Adrenal gland (tissue), 12 donors: ENCODE results near the gene BNC2. TPM values are rescaled to one million over a fixed set of nuclear protein-coding genes. Genes with fewer than 3 reads are reported as not detected.

Experiments used
- DNase-seq, 7 donors: peaks; one replicate each; pipeline ENCODE4 v3.0.0-alpha.2; 2019 to 2020
- H3K27ac ChIP-seq, 5 donors: fragments of 200-600 bp; sonication (generic) in 4 of 5; 1 replicate in 3 of 5; 2 replicates in 2 of 5; pipeline versions ENCODE4 v1.5.1 to v1.8.0; 2016 to 2020; ENCODE audit warnings: mild to moderate bottlenecking in 1 of 5
- H3K27me3 ChIP-seq: fragments of 200-600 bp; 2 replicates; pipeline ENCODE4 v1.8.0; 2021
- H3K36me3 ChIP-seq, 2 donors: fragments of 200-600 bp; replicated peaks in 1 of 2; 1 replicate in 1 of 2; 2 replicates in 1 of 2; pipeline versions ENCODE4 v1.5.1 to v1.8.0; 2018 to 2022
- H3K4me1 ChIP-seq, 2 donors: fragments of 200-600 bp; replicated peaks in 1 of 2; 1 replicate in 1 of 2; 2 replicates in 1 of 2; pipeline versions ENCODE4 v1.5.1 to v1.8.0; 2018 to 2021
- H3K4me3 ChIP-seq, 4 donors: fragments of 200-600 bp; sonication (generic) in 3 of 4; one replicate each; pipeline ENCODE4 v1.5.1; 2016 to 2018
- H3K9me3 ChIP-seq, 3 donors: fragments of 200-600 bp; sonication (generic) in 1 of 3; replicated peaks in 1 of 3; 1 replicate in 2 of 3; 2 replicates in 1 of 3; pipeline versions ENCODE4 v1.5.1 to v1.8.0; 2016 to 2021
- CTCF ChIP-seq, 6 experiments: fragments of 450-650 bp in 4 of 6; fragments of 200-600 bp in 2 of 6; sonication (generic) in 1 of 6; IDR thresholded peaks; 1 replicate in 5 of 6; 2 replicates in 1 of 6; pipeline versions ENCODE4 v1.5.1 to v1.8.0; 2016 to 2021; ENCODE audit warnings: antibody characterized with exemption in 6 of 6, mild to moderate bottlenecking in 2 of 6, moderate library complexity in 1 of 6
- POLR2A ChIP-seq, 2 donors: fragments of 450-650 bp; IDR thresholded peaks; one replicate each; pipeline ENCODE4 v1.6.1; 2017; ENCODE audit warnings: antibody characterized with exemption in 2 of 2, mild to moderate bottlenecking in 2 of 2, moderate library complexity in 1 of 2
- WGBS, 4 donors: extraction: QIAGEN DNeasy Blood & Tissue Kit in 2 of 4; methylation state at CpG; one replicate each; pipeline versions ENCODE4 v1.1.5 to v1.1.7; 2013 to 2017; 5-methylcytosine and 5-hydroxymethylcytosine counted together
- intact Hi-C, 2 donors: fragments of 100-400 bp; cut with DNase I; formaldehyde crosslinking; loops; one replicate each; pipeline versions ENCODE4 v1.14.1 to v1.15.0; 2022 to 2023
- polyA plus RNA-seq, 3 donors: library from polyadenylated mRNA; stranded (reverse); fragments of 200-250 nt in 2 of 3; fragments of 350-450 nt in 1 of 3; fragmentation: Illumina TruSeq in 1 of 3; extraction: RNeasy Lipid Tissue Mini Kit (QIAGEN cat#74804) in 1 of 3; gene quantifications; one replicate each; pipeline ENCODE4 v1.2.3, GENCODE V29; 2013 to 2014
- total RNA-seq, 9 donors: library from RNA; depleted of rRNA in 4 of 9; stranded (reverse); fragments of >200 nt in 4 of 9; fragments of 120-200 nt in 1 of 9; fragmentation: NEBNext Ultra II Directional in 1 of 9; extraction: Animal tissue kit (Norgen Biotek cat#: 25700) in 1 of 9; gene quantifications; one replicate each; pipeline versions ENCODE4 v1.1.0 to v1.2.4, GENCODE V29; 2013 to 2023
- donor health status: healthy with polysubstance abuse.
- donor health status: Bipolar disorder and iron deficiency.
- donor health status: DM: yes; HTN: yes; CAD: no.
- donor health status: DM: no; HTN: no; CAD: no.
- donor health status: DM: no; HTN: no; CAD: no.
- donor health status: DM: yes; HTN: yes; CAD: no.

BNC2 gene
- total and polyA plus RNA-seq, 12 donors = 1.1 to 11.1 (median 5.0) TPM

- Histone ChIP-seq H3K4me1 (peaks cover 0 to 4% of the 10 kb centered on the region in 2 donors), H3K36me3 (no peaks in the 10 kb centered on the region)
- intact Hi-C loops = no loop called here
These were observed 410.9 kb downstream of the BNC2 start for GRCh38 chr9:16459421-16460148.

GRCh38 chr9:16458696-16459420 lies 411.6 kb downstream of the BNC2 start:
- no peaks in the 10 kb centered on the region for H3K36me3 ChIP-seq
- intact Hi-C loops = no loop called here
- H3K4me3 ChIP-seq = no peak overlapping the region
- H3K27me3 ChIP-seq = no peaks in the 10 kb centered on the region
- no peak for DNase-seq
- TF ChIP-seq POLR2A (IDR thresholded peaks at IDR 0.05) (no peak), CTCF (IDR thresholded peaks at IDR 0.05) (no peak)
- 68 to 74% (median 70%) methylated on average over 6 of the region's 6 CpGs for WGBS, 4 donors
- no peaks in the 10 kb centered on the region for H3K9me3 ChIP-seq
- H3K4me1 ChIP-seq = peaks cover 0 to 4% of the 10 kb centered on the region in 2 donors
- H3K27ac ChIP-seq = no peak overlapping the region

More at GRCh38 chr9:16459421-16460148, 410.9 kb downstream of the BNC2 start:
- no peak for DNase-seq
- Histone ChIP-seq H3K4me3 (no peak overlapping the region), H3K27ac (no peak overlapping the region), H3K9me3 (no peaks in the 10 kb centered on the region), H3K27me3 (no peaks in the 10 kb centered on the region)
- TF ChIP-seq CTCF (IDR thresholded peaks at IDR 0.05) (no peak), POLR2A (IDR thresholded peaks at IDR 0.05) (no peak)
- 82 to 86% (median 84%) methylated on average over 6 of the region's 6 CpGs for WGBS, 4 donors

GRCh38 chr9:16455842-16456241 lies 414.6 kb downstream of the BNC2 start:
- Histone ChIP-seq H3K4me1 (peaks cover 0 to 4% of the 10 kb centered on the region in 2 donors), H3K36me3 (no peaks in the 10 kb centered on the region), H3K9me3 (no peaks in the 10 kb centered on the region), H3K27me3 (no peaks in the 10 kb centered on the region), H3K27ac (no peak overlapping the region), H3K4me3 (no peak overlapping the region)
- DNase-seq = no peak
- intact Hi-C loops = no loop called here
- TF ChIP-seq POLR2A (IDR thresholded peaks at IDR 0.05) (no peak), CTCF (IDR thresholded peaks at IDR 0.05) (no peak)

- no peaks in the 10 kb centered on the region for H3K9me3 ChIP-seq
- no peaks in the 10 kb centered on the region for H3K36me3 ChIP-seq
- 68 to 78% (median 72%) methylated on average over 3 of the region's 3 CpGs for WGBS, 4 donors
- H3K4me3 ChIP-seq = no peak overlapping the region
- H3K27ac ChIP-seq = no peak overlapping the region
- H3K4me1 ChIP-seq = peaks cover 0 to 4% of the 10 kb centered on the region in 2 donors
- intact Hi-C loops = no loop called here
- no peaks in the 10 kb centered on the region for H3K27me3 ChIP-seq
- no peak for DNase-seq
- TF ChIP-seq CTCF (IDR thresholded peaks at IDR 0.05) (no peak), POLR2A (IDR thresholded peaks at IDR 0.05) (no peak)
These were observed 417.1 kb downstream of the BNC2 start for GRCh38 chr9:16453390-16453789.
